Right atrium auricular region (tissue), 2 donors: ENCODE measurements around the gene SS18L1. TPM values are rescaled to one million over a fixed set of nuclear protein-coding genes. Genes with fewer than 3 reads are reported as not detected.

Experiments used
- DNase-seq: peaks from one replicate; pipeline ENCODE4 v3.0.0-alpha.2; 2019; ENCODE audit warnings: low spot score
- H3K27ac ChIP-seq, 2 donors: fragments of 200-600 bp; sonication (generic); 1 replicate in 1 of 2; 2 replicates in 1 of 2; pipeline ENCODE4 v1.5.1; 2016 to 2019
- H3K27me3 ChIP-seq, 2 donors: fragments of 200-600 bp; sonication (generic); one replicate each; pipeline versions ENCODE4 v1.5.1 to v1.6.0; 2017 to 2019
- H3K36me3 ChIP-seq: fragments of 200-600 bp; sonication (generic); one replicate; pipeline ENCODE4 v1.5.1; 2016
- H3K4me1 ChIP-seq, 2 donors: fragments of 200-600 bp; sonication (generic); one replicate each; pipeline versions ENCODE4 v1.5.1 to v1.6.0; 2017 to 2019
- H3K4me3 ChIP-seq, 2 donors: fragments of 200-600 bp; sonication (generic); 1 replicate in 1 of 2; 2 replicates in 1 of 2; pipeline ENCODE4 v1.5.1; 2017 to 2019; ENCODE audit warnings: mild to moderate bottlenecking in 1 of 2, moderate library complexity in 1 of 2
- H3K9me3 ChIP-seq, 2 donors: fragments of 200-600 bp; sonication (generic); one replicate each; pipeline ENCODE4 v1.5.1; 2019
- total RNA-seq, 2 donors: library from RNA; depleted of rRNA; stranded (reverse); fragments of >200 nt; gene quantifications; one replicate each; pipeline ENCODE4 v1.1.0, GENCODE V29; 2016
- TF ChIP-seq, protein P1 (sequence below), 2 donors: fragments of 200-600 bp; sonication (generic); IDR thresholded peaks; one replicate each; pipeline ENCODE4 v1.5.1; 2019; ENCODE audit warnings: antibody characterized with exemption in 2 of 2

SS18L1 gene, protein sequence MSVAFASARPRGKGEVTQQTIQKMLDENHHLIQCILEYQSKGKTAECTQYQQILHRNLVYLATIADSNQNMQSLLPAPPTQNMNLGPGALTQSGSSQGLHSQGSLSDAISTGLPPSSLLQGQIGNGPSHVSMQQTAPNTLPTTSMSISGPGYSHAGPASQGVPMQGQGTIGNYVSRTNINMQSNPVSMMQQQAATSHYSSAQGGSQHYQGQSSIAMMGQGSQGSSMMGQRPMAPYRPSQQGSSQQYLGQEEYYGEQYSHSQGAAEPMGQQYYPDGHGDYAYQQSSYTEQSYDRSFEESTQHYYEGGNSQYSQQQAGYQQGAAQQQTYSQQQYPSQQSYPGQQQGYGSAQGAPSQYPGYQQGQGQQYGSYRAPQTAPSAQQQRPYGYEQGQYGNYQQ
- total RNA-seq: 1 to 10 TPM; 8.3 to 9.0 TPM

DNA sequence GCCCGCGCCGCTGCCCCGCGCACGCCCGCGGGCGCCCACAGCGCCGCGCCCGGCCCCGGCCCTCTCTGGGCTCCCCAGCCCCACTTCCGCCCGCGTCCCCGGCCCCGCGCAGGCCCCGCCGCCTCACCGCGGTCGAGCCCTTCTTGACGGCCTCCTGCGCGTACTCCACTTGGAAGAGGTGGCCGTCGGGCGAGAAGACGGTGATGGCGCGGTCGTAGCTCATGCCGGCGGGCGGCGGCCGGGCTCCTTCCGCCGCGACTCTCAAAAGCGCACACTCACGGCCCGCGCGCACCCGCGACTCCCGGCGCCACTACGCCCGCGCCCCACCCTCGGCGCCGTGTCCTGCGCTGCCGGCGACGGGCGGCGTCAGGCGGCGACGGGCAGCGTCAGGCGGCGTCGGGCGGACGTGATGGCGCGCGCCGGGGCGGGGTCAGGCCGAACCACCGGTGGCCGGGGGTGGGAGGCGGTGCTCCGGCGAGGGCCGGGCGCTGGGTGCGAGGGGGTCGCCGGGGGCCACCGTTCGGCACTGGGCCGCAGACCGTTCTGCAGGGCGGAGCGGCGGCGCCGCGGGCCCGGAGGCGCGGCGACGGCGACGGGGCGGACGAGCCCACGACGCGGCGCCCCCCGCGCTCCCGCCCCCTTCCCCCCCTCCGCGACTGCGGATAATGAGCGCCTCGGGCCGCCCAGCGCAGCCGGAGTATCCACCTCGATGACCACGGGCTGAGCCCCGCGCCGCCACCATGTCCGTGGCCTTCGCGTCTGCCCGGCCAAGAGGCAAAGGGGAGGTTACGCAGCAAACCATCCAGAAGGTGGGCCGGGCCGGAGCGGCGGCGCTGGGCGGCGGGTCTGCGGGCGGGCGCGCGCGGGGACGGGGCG is at the start of gene SS18L1, which contains the start of gene PSMA7:
SS18L1 (plus strand) TSS at position 689 of the 876 bp plus-strand sequence; CDS start at position 741, 52 bp downstream.
PSMA7 (minus strand) TSS at position 314 of the 876 bp plus-strand sequence; CDS start at position 223, 91 bp downstream.
- DNase-seq: peak; percentile 86
- H3K36me3 ChIP-seq: peaks cover 26% of the 10 kb centered on the region
- H3K4me3 ChIP-seq: peak within 1 kb of the TSS; percentile 85 to 92
- TF ChIP-seq, protein P1, sequence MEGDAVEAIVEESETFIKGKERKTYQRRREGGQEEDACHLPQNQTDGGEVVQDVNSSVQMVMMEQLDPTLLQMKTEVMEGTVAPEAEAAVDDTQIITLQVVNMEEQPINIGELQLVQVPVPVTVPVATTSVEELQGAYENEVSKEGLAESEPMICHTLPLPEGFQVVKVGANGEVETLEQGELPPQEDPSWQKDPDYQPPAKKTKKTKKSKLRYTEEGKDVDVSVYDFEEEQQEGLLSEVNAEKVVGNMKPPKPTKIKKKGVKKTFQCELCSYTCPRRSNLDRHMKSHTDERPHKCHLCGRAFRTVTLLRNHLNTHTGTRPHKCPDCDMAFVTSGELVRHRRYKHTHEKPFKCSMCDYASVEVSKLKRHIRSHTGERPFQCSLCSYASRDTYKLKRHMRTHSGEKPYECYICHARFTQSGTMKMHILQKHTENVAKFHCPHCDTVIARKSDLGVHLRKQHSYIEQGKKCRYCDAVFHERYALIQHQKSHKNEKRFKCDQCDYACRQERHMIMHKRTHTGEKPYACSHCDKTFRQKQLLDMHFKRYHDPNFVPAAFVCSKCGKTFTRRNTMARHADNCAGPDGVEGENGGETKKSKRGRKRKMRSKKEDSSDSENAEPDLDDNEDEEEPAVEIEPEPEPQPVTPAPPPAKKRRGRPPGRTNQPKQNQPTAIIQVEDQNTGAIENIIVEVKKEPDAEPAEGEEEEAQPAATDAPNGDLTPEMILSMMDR (IDR thresholded peaks at IDR 0.05): no peak
- H3K27ac ChIP-seq: peak within 1 kb of the TSS; percentile 89 to 96
- no peaks in the 10 kb centered on the region for H3K9me3 ChIP-seq
- no peaks in the 10 kb centered on the region for H3K27me3 ChIP-seq
- H3K4me1 ChIP-seq: peaks cover 0 to 46% of the 10 kb centered on the region in 2 donors

DNA sequence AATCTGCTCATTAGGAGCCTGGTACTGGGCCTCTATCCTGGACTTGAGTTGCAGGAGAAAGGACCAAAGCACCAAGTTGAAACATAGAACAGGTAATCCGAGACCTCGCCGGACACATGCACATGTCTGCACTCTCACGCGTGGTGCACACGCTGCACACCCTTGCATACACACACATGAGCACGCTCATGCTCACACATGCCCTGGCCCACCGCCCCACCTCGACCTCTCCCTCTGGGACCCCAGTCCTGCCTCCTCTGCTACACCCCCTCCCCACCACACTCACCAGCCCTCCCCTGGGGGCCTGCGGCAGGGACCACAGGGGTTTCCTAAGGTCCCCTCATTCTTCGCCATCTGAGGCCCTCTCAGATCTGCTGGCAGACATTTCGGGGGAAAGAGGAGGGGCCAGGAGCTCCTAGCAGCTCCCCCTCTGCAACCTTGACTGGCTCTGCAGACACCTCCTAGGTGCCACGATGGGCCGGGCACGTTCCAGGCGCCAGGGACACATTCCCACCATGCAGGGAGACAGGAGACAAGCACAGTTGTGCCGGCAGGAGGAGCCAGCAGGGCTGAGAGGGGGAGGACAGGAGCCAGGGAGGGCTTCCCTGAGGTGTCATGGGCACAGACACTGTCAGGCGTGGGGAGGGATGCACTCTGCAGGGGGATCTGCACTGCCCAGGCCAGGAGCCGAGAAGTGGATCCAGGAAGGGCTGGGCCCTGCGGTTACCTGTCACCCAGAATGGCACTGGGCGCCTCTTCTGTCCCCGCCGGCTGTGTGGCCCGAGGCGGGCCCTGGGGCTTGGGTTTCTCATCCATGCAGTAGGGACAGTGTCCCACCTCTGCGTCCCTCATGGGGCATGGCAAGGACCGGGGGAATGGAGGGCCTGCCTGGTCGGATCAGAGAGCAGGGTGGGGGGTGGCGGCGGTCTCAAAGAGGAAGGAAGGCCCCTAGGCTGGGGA is 46.9 kb upstream of the SS18L1 start:
- TF ChIP-seq, protein P1 (IDR thresholded peaks at IDR 0.05): no peak
- Histone ChIP-seq H3K4me3 (no peak overlapping the region), H3K4me1 (no peaks in the 10 kb centered on the region), H3K36me3 (no peaks in the 10 kb centered on the region), H3K9me3 (peaks cover 0 to 17% of the 10 kb centered on the region in 2 donors), H3K27me3 (no peaks in the 10 kb centered on the region), H3K27ac (no peak overlapping the region)
- DNase-seq: no peak

DNA sequence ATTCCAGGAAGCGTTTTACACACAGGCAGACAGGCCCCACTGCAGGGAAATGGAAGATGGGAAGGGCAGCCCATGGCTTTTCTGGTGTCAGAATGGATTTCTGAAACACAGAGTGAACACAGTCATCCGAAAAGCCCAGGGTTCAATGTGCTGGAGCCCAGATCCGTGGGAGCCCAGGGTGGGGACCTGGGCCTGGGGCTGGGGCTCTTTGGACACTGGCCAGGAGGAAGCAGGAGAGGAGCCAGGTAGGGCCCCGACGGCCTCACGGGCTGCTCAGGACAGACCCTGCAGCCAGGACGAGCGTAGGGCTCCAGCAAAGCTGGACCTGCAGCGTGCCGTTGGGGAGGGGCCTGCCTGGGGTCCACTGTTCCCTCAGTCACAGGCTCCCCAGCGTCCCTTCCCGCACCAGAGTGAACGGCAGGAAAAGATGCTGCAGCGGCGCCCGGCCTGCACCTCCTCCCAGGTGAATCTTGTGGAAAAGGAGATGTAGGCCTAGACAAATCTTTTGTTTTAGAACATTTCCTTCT is 45.6 kb upstream of the SS18L1 start:
- peaks cover 0 to 19% of the 10 kb centered on the region in 2 donors for H3K9me3 ChIP-seq
- no peaks in the 10 kb centered on the region for H3K27me3 ChIP-seq
- TF ChIP-seq, protein P1 (IDR thresholded peaks at IDR 0.05): no peak
- no peaks in the 10 kb centered on the region for H3K36me3 ChIP-seq
- no peaks in the 10 kb centered on the region for H3K4me1 ChIP-seq
- no peak overlapping the region for H3K27ac ChIP-seq
- no peak for DNase-seq
- no peak overlapping the region for H3K4me3 ChIP-seq

DNA sequence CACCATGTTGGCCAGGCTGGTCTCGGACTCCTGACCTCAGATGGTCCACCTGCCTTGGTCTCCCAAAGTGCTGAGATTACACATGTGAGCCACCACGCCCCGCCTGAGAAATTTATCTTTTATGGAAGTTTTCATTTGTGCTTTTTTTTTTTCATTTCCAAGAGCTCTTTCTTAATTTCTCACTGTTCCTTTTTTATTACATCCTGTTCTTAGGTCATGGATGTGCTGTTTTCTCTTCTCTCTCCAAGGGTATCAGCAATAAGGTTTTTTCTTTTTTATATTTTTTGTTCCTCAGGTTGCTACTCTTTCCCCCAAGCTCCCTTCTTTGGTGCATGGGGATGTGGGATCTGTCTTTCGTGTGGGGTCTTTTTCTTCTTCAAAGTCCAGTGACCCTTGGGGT is 42.5 kb upstream of the SS18L1 start:
- no peaks in the 10 kb centered on the region for H3K4me1 ChIP-seq
- DNase-seq: no peak
- no peaks in the 10 kb centered on the region for H3K27me3 ChIP-seq
- H3K36me3 ChIP-seq: no peaks in the 10 kb centered on the region
- H3K9me3 ChIP-seq: peaks cover 0 to 19% of the 10 kb centered on the region in 2 donors
- H3K4me3 ChIP-seq: no peak overlapping the region
- H3K27ac ChIP-seq: no peak overlapping the region
- TF ChIP-seq, protein P1 (IDR thresholded peaks at IDR 0.05): no peak
